Muscle of leg (tissue), 11 donors: ENCODE data around the gene SLC7A9. TPM values are rescaled to one million over a fixed set of nuclear protein-coding genes. Genes with fewer than 3 reads are reported as not detected.
"Not testable (repeated sequence)": the region's sequence is repeated elsewhere in the genome, so short reads cannot be mapped to it uniquely, and the experiment has no call there.

Experiments
- DNase-seq: peaks from one replicate; pipeline ENCODE4 v3.0.0; 2013
- H3K27ac ChIP-seq: one replicate; pipeline ENCODE4 v1.5.1; 2013; ENCODE audit warnings: mild to moderate bottlenecking, low read length, control low read depth
- H3K27me3 ChIP-seq: one replicate; pipeline ENCODE4 v1.6.1; 2013; ENCODE audit warnings: low read length; ENCODE audit not compliant: control insufficient read depth, insufficient read depth
- H3K36me3 ChIP-seq: one replicate; pipeline ENCODE4 v1.6.1; 2013; ENCODE audit warnings: low read length; ENCODE audit not compliant: control insufficient read depth, insufficient read depth
- H3K4me1 ChIP-seq: one replicate; pipeline ENCODE4 v1.6.1; 2013; ENCODE audit warnings: low read length; ENCODE audit not compliant: control insufficient read depth, insufficient read depth
- H3K4me3 ChIP-seq: one replicate; pipeline ENCODE4 v1.5.1; 2013; ENCODE audit warnings: low read length, control low read depth
- H3K9me3 ChIP-seq: replicated peaks from 2 replicates; pipeline ENCODE4 v1.6.1; 2013; ENCODE audit warnings: low read depth, low read length; ENCODE audit not compliant: control insufficient read depth
- WGBS: methylation state at CpG from one replicate; pipeline ENCODE4 v1.1.5; 2013; ENCODE audit warnings: missing lambda C conversion rate; ENCODE audit not compliant: insufficient coverage; 5-methylcytosine and 5-hydroxymethylcytosine counted together
- polyA plus RNA-seq, 8 donors: library from polyadenylated mRNA; unstranded; fragments of 120-200 nt; gene quantifications; one replicate each; pipeline versions ENCODE4 v1.2.1 to v1.2.3, GENCODE V29; 2013; ENCODE audit warnings: inconsistent platforms in 1 of 8, low replicate concordance in 1 of 8; ENCODE audit not compliant: insufficient read length in 8 of 8, insufficient read depth in 1 of 8
- total RNA-seq: library from RNA; stranded (reverse); fragments of 120-200 nt; gene quantifications from one replicate; pipeline ENCODE4 v1.2.4, GENCODE V29; 2013

Gene SLC7A9
- total and polyA plus RNA-seq, 9 donors = 0.18 to 2.1 (median 0.38) TPM

DNA sequence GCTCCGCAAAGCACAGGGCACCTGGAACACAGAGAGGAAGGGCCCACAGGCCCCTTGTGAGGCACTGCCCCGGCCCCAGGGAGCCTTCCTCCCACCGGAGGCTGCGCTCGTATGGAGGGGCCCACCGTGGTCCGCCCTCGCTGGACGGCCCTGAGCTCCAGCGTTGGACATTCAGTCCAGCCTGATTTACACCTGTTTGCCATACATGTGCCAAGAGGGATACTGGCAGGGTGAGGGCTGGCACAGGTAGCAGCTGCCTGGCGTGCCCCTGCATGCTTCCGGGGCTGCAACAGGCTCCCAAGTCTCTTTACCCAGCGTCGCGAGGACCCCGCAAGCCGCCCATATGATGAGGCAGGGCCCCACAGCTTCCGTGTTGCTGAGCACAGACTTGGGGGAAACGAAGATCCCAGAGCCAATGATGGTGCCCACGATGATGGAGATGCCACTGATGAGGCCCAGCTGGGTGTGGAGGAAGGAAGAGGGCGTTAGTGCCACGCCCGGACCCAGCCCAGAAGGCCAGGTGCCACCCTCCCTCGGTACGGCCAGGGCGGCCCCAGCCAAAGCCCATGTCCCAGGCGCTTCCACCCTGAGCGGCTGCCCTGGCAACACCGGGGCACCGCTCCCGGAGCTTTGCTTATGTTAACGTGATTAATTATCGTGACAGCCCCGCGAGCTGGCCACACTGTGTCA is 5.1 kb downstream of the SLC7A9 start:
- Histone ChIP-seq H3K9me3 (no peaks in the 10 kb centered on the region), H3K36me3 (no peaks in the 10 kb centered on the region), H3K27me3 (no peaks in the 10 kb centered on the region), H3K4me1 (peaks cover 16% of the 10 kb centered on the region), H3K4me3 (no peak overlapping the region), H3K27ac (no peak overlapping the region)
- WGBS = 87% methylated on average over 34 of the region's 35 CpGs
- no peak for DNase-seq

DNA sequence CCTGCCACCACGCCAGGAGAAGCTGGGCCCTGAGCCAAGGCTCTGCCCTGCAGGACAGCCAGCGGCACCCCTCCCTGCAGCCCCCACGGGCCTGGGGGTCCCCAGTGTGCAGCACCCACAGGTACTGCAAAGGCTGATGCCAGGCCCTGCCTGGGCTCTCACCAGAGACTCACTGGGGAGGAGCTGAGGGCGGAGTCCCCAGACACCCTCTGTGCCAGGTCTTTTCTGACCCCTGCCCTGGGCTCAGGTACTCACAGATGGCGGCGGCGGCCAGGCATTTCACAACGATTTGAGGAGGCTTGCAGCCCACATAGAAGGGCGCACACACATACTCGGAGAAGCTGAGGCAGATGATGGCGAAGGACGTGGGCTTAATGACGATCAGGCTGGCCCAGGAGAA is 5.7 kb downstream of the SLC7A9 start:
- no peaks in the 10 kb centered on the region for H3K36me3 ChIP-seq
- 89% methylated on average over 13 of the region's 13 CpGs for WGBS
- no peak overlapping the region for H3K4me3 ChIP-seq
- no peak overlapping the region for H3K27ac ChIP-seq
- H3K9me3 ChIP-seq = no peaks in the 10 kb centered on the region
- DNase-seq = no peak
- H3K27me3 ChIP-seq = no peaks in the 10 kb centered on the region
- peaks cover 16% of the 10 kb centered on the region for H3K4me1 ChIP-seq

DNA sequence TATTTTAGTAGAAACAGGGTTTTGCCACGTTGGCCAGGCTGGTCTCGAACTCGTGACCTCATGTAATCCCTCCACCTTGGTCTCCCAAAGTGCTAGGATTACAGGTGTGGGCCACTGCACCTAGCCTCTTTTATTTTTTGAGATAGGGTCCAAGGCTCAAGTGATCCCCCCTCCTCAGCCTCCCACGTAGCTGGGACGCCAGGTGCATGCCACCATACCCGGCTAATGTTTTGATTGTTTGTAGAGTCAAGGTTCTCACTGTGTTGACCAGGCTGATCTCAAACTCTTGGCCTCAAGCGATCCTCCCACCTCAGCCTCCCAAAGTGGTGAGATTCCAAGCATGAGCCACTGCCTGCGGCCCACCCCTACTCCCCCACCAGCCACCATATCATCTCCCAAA is 6.3 kb downstream of the SLC7A9 start:
- WGBS = 90% methylated on average over 3 of the region's 8 CpGs
- H3K27me3 ChIP-seq = no peaks in the 10 kb centered on the region
- no peak overlapping the region for H3K27ac ChIP-seq

GRCh38 chr19:32862741-32863140 is 6.8 kb downstream of the SLC7A9 start:
- Histone ChIP-seq H3K4me3 (no peak overlapping the region), H3K4me1 (peaks cover 16% of the 10 kb centered on the region), H3K27me3 (no peaks in the 10 kb centered on the region), H3K9me3 (no peaks in the 10 kb centered on the region), H3K27ac (no peak overlapping the region), H3K36me3 (no peaks in the 10 kb centered on the region)
- no peak for DNase-seq
- 95% methylated on average over 6 of the region's 14 CpGs for whole genome bisulfite sequencing

More for the DNA sequence above, 6.3 kb downstream of the SLC7A9 start:
- no peak overlapping the region for H3K4me3 ChIP-seq
- peaks cover 16% of the 10 kb centered on the region for H3K4me1 ChIP-seq
- DNase-seq = no peak
- no peaks in the 10 kb centered on the region for H3K36me3 ChIP-seq
- no peaks in the 10 kb centered on the region for H3K9me3 ChIP-seq

GRCh38 chr19:32862173-32862572 is 7.4 kb downstream of the SLC7A9 start:
- Histone ChIP-seq H3K4me3 (no peak overlapping the region), H3K4me1 (peaks cover 16% of the 10 kb centered on the region), H3K27ac (no peak overlapping the region), H3K27me3 (no peaks in the 10 kb centered on the region), H3K36me3 (no peaks in the 10 kb centered on the region), H3K9me3 (no peaks in the 10 kb centered on the region)
- WGBS = 90% methylated on average over 16 of the region's 19 CpGs
- no peak for DNase-seq

- DNase-seq = no peak
- Histone ChIP-seq H3K27me3 (no peaks in the 10 kb centered on the region), H3K27ac (no peak overlapping the region), H3K36me3 (no peaks in the 10 kb centered on the region), H3K4me1 (peaks cover 11% of the 10 kb centered on the region), H3K4me3 (no peak overlapping the region), H3K9me3 (no peaks in the 10 kb centered on the region)
- 90% methylated on average over 2 of the region's 3 CpGs for WGBS
Measured at GRCh38 chr19:32861596-32861995, 8.0 kb downstream of the SLC7A9 start.

- H3K36me3 ChIP-seq = no peaks in the 10 kb centered on the region
- no peaks in the 10 kb centered on the region for H3K27me3 ChIP-seq
- no peaks in the 10 kb centered on the region for H3K4me1 ChIP-seq
- H3K27ac ChIP-seq = no peak overlapping the region
- 90% methylated on average over 19 of the region's 19 CpGs for WGBS
- no peak for DNase-seq
- H3K4me3 ChIP-seq = no peak overlapping the region
- H3K9me3 ChIP-seq = no peaks in the 10 kb centered on the region
Measured at GRCh38 chr19:32859591-32859990, 10.0 kb downstream of the SLC7A9 start.

DNA sequence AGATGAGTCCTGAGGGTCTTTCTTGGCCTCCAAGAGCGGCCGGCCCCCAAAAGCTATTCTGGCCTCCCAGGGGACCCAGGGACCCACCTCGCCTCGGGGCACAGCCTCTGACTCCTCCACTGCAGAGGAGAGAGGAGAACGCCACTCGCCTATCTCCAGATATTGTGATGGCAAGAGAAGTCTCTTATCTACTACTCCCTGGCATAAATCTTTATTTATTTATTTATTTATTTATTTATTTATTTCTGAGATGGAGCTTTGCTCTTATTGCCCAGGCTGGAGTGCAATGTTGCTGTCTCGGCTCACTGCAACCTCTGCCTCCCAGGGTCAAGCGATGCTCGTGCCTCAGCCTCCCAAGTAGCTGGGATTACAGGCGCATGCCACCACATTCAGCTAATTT is 11.0 kb downstream of the SLC7A9 start:
- Histone ChIP-seq H3K4me1 (no peaks in the 10 kb centered on the region), H3K27me3 (no peaks in the 10 kb centered on the region), H3K9me3 (no peaks in the 10 kb centered on the region), H3K27ac (no peak overlapping the region), H3K4me3 (no peak overlapping the region), H3K36me3 (no peaks in the 10 kb centered on the region)
- DNase-seq = no peak
- 100% methylated on average over 5 of the region's 10 CpGs for WGBS

DNA sequence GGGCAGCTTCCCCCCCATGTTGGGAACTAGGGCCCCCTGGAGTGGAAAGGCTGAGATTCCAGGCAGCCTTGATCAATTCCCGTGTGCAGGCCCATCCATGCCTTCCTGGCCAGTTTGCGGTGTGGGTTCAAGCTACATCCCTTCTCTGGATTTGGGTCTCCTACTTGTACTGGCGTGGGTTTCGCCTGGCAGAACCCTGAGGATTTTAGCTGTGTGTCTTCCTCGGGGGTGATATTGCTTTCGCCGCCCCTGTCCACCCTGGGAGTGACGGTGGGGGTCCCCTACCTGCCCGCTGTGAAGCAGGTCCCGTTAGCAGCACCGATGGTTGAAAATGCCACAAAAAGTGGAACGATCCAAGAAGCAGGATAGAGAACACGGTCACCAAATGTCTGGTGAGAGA is 11.4 kb downstream of the SLC7A9 start:
- no peak overlapping the region for H3K4me3 ChIP-seq
- H3K36me3 ChIP-seq = no peaks in the 10 kb centered on the region
- no peaks in the 10 kb centered on the region for H3K27me3 ChIP-seq
- WGBS = 91% methylated on average over 13 of the region's 13 CpGs
- no peak for DNase-seq
- H3K9me3 ChIP-seq = no peaks in the 10 kb centered on the region
- H3K27ac ChIP-seq = no peak overlapping the region
- H3K4me1 ChIP-seq = no peaks in the 10 kb centered on the region

DNA sequence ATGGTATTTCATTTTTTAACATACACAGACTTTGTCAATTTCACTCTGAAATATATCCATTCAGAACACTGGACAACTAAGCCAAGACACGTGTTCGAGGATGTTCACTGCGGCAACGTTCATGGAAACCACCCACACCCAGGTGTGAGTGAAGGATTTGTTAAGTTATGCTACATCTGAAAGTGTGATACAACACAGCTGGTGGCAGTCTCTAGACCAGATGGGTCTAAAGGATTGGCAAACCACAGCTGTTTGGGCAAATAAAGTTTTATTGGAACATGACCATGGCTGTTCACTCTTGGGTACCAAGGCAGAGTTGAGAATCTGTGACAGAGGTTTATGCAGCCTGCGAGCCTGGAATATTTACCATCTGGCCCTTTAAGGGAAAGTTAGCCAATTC is 12.0 kb downstream of the SLC7A9 start:
- Histone ChIP-seq H3K27ac (no peak overlapping the region), H3K4me3 (no peak overlapping the region), H3K36me3 (no peaks in the 10 kb centered on the region), H3K4me1 (no peaks in the 10 kb centered on the region), H3K9me3 (no peaks in the 10 kb centered on the region), H3K27me3 (no peaks in the 10 kb centered on the region)
- no CpG with 5 or more reads among the region's 5 CpGs for WGBS
- no peak for DNase-seq

GRCh38 chr19:32856818-32857217 is 12.7 kb downstream of the SLC7A9 start:
- H3K4me3 ChIP-seq, H3K9me3 ChIP-seq, H3K4me1 ChIP-seq, H3K27me3 ChIP-seq, DNase-seq, H3K36me3 ChIP-seq, H3K27ac ChIP-seq: not testable (repeated sequence)
- WGBS = 93% methylated on average over 2 of the region's 7 CpGs
